ENCODE data around the gene RPL9.
"Not testable (repeated sequence)": the region's sequence is repeated elsewhere in the genome, so short reads cannot be mapped to it uniquely, and the experiment has no call there.

The RPL9 gene

DNA sequence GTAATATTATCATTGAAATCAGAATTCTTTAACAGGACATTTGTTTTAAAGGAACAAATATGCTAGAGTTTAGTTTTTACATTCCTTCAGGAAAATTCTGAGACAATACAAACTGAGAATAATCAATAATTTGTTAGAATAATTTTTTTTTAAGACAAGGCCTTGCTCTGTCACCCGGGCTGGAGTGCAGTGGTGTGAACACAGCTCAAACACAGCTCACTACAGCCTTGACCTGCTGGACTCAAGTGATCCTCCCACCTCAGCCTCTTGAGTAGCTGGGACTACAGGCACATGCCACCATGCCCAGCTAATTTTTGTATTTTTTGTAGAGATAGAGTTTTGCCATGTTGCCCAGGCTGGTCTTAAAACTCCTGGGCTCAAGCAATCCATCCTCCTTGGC lies 33.4 kb downstream of the RPL9 start:
- not testable (repeated sequence) for DNase-seq (ENCODE audit: low spot score)

DNA sequence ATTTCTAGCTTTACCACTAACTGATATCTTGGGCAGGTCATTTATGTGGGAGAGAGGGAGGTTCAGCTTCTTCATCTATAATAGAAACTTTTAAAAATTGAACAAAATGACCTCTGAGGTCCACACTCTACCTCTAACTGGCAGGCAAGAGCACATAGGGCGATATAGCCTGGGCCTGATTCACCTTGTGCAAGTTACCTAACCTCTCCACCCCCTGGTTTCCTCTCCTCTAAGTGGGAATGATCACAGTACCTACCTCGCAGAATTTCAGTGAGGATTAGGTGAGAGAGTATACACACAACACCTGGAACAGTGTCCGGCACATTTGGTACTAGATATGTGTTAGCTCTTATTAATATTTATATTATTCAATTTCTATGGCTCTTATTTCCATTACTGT lies 36.5 kb downstream of the RPL9 start:
- DNase-seq (ENCODE audit: low spot score) = no peak

GRCh38 chr4:39415678-39416283 lies 42.9 kb downstream of the RPL9 start:
- DNase-seq (ENCODE audit: low spot score) = no peak

GRCh38 chr4:39411561-39411960 lies 47.2 kb downstream of the RPL9 start:
- DNase-seq (ENCODE audit: low spot score) = not testable (repeated sequence)

DNA sequence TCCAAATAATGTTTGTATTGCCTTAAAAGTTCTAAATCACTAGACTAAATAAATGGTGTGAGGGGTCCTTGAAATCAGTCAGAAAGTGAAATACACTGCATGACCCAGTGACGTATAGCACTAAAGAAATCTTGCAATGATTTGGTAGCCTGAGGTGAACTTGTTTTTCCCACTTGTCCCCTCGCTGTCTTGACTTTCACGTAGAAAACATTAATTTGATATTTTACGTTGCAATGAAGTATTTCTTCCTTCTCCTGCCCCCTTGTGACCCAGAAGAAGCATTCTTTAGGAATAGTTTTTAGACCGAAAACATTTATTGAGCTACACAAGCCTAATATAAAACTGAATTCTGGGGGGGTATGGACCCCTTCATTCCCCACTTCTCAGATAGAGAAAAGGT lies 48.3 kb downstream of the RPL9 start:
- no peak for DNase-seq (ENCODE audit: low spot score)

GRCh38 chr4:39407584-39407885 lies 51.2 kb downstream of the RPL9 start:
- DNase-seq (ENCODE audit: low spot score) = no peak

GRCh38 chr4:39406763-39407583 lies 51.7 kb downstream of the RPL9 start, which contains the start of gene KLB:
Gene KLB (plus strand): TSS chr4:39406930. CDS start chr4:39406950, 20 bp downstream.
- DNase-seq (ENCODE audit: low spot score) = no peak

All from ecto neural progenitor cell (in vitro differentiated cells).